HK-2 (cell line): ENCODE results near the gene BCAP31.
"Not testable (repeated sequence)": the region's sequence is repeated elsewhere in the genome, so short reads cannot be mapped to it uniquely, and the experiment has no call there.

ENCODE experiments used
- DNase-seq: peaks from one replicate; pipeline ENCODE4 v3.0.0-alpha.2; 2018; ENCODE audit not compliant: unreplicated experiment

The BCAP31 gene

DNA sequence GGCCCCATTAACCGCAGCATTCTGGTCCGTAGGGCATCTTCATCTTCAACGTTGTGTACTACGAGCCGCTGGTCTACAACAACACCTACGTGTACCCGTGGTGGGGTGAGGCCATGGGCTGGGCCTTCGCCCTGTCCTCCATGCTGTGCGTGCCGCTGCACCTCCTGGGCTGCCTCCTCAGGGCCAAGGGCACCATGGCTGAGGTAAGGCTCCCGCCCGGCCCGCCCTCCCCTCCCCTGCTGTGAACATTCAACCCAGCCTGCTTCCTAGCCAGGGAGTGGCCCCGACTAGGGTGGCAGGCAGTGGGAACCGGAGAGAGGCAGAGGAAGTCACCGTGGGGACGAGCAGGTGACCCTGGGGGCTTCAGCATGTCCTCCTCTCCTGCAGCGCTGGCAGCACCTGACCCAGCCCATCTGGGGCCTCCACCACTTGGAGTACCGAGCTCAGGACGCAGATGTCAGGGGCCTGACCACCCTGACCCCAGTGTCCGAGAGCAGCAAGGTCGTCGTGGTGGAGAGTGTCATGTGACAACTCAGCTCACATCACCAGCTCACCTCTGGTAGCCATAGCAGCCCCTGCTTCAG lies 29.4 kb downstream of the BCAP31 start:
- no peak for DNase-seq

GRCh38 chrX:153694256-153694655 lies 29.9 kb downstream of the BCAP31 start:
- DNase-seq = not testable (repeated sequence)

DNA sequence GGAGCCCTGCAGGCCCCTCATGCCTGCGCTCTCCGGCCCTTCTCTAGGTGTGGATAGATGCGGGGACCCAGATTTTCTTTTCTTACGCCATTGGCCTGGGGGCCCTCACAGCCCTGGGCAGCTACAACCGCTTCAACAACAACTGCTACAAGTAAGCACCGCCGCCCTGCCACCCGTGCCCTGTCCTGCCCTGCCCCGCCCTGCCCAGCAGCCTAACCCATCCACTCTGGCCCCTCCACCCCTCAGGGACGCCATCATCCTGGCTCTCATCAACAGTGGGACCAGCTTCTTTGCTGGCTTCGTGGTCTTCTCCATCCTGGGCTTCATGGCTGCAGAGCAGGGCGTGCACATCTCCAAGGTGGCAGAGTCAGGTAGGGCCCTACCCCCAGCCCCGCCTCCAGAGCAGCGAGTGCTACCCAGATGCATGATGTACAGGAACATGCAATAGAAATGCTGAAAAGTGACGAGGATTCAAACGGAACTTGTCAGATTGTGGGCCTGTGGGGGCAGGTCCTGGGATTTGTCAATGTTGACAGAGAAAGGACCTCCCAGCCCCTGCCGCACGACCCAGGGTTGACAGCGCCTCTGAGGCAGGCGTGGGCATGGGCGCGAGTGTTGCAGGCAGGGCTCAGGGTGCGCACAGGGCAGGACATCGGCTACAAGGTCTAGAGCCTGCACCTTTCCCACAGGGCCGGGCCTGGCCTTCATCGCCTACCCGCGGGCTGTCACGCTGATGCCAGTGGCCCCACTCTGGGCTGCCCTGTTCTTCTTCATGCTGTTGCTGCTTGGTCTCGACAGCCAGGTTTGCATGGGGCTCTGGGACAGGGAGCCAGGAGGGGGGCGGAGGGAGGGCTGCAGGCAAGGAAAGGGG lies 30.7 kb downstream of the BCAP31 start:
- no peak for DNase-seq

- no peak for DNase-seq
These were observed 31.5 kb downstream of the BCAP31 start for GRCh38 chrX:153692611-153693156.

DNA sequence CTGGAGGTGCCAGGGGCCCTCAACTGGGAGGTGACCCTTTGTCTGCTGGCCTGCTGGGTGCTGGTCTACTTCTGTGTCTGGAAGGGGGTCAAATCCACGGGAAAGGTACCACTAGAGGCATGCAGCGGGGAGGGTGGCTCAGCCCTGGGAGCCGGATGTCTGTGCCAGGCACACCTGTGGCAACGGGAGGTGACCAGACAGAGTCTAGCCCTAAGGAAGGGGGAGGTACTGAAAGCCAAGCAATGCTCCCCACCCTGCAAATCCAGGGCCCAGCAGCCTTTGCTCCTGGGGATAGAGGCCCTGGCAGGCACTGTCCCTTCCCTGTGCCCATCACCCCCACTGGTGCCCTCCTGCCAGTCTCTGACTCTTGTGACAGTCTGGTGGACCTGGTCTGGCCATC lies 32.2 kb downstream of the BCAP31 start:
- DNase-seq = no peak

- DNase-seq = not testable (repeated sequence)
These were observed 33.0 kb downstream of the BCAP31 start for GRCh38 chrX:153691032-153691827.

GRCh38 chrX:153690466-153690865 lies 33.7 kb downstream of the BCAP31 start:
- no peak for DNase-seq

DNA sequence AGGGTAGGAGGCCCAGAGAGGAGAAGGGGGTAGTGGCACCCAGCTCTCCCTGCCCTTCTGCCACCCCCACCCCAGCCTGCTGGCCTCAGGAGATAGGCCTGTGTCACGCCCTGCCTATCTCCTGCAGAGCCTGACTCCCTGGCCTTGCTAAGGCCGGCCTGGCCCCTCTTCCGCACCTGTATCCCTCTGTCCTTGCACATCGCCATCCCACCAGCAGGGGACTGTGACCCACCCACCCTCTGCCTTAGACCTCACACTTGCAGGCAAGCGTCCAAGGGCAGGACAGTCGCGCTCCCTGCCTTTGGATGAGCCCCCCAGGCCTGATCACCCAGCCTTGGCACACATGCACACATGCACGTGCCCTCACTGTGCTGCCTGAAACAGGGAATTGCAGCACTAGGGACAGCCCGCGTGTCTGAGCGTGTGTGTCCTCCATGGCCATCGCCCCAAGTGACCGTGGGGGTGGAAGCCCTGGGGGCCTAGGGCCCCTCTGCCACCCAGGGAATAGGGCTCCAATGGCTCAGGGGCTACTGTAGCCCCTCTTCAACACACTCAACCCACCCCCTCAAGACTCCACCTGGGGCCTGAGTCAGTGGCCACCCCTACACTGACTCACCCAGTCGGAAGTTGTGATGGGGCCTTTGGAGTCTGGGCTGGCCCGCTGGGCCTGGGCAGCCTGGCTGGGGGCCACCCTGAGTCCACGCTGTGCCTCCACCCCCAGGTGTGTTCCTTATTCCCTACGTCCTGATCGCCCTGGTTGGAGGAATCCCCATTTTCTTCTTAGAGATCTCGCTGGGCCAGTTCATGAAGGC lies 34.3 kb downstream of the BCAP31 start:
- DNase-seq = peak; percentile 60

GRCh38 chrX:153688911-153689590 lies 35.1 kb downstream of the BCAP31 start:
- peak; percentile 67 for DNase-seq

- DNase-seq = no peak
These were observed 35.7 kb downstream of the BCAP31 start for GRCh38 chrX:153688506-153688905.

DNA sequence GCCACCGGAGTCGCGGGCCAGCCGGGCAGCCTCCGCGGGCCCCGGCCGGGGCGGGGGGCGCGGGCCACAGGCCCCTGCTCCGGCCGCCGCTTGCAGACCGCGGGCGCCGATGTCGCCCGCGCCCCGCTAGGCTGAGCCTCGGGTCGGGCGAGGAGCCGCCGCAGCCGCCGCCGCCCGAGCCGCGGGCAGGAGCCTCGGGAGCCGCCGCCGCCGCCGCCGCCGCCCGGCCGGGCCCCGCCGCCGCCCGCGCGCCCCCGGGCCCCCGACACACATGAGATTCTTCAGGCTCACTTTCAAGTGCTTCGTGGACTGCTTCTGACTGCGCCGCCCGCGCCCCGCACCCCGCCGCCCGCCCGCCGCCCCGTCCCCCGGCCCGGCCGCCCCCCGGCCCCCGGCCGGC lies 36.1 kb downstream of the BCAP31 start:
- DNase-seq = no peak

- DNase-seq = peak; percentile 80
These were observed 36.8 kb downstream of the BCAP31 start, which contains the start of gene SLC6A8 for GRCh38 chrX:153687121-153688039. TSS of gene SLC6A8 (plus strand) at chrX:153687926. CDS start at chrX:153688575, 649 bp downstream.

DNA sequence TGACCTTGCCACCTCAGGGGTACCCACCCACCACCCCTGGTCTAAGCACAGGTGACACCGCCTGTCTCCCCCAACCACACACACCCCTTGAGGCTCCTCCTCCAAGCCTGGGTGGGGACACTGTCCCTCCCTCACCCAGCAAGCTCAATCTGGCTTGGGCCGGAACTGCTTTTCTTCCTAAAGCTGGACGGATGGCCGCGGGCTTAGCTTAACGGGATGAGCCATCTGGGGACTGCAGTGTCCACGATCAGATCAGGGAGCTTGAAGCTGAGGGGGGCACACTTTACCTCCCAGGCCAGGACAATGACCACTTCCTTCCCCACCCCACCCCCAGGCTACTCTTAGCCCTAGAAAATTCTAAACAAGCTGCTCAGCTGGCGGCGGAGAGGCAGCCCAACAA lies 37.5 kb downstream of the BCAP31 start:
- DNase-seq = no peak

DNA sequence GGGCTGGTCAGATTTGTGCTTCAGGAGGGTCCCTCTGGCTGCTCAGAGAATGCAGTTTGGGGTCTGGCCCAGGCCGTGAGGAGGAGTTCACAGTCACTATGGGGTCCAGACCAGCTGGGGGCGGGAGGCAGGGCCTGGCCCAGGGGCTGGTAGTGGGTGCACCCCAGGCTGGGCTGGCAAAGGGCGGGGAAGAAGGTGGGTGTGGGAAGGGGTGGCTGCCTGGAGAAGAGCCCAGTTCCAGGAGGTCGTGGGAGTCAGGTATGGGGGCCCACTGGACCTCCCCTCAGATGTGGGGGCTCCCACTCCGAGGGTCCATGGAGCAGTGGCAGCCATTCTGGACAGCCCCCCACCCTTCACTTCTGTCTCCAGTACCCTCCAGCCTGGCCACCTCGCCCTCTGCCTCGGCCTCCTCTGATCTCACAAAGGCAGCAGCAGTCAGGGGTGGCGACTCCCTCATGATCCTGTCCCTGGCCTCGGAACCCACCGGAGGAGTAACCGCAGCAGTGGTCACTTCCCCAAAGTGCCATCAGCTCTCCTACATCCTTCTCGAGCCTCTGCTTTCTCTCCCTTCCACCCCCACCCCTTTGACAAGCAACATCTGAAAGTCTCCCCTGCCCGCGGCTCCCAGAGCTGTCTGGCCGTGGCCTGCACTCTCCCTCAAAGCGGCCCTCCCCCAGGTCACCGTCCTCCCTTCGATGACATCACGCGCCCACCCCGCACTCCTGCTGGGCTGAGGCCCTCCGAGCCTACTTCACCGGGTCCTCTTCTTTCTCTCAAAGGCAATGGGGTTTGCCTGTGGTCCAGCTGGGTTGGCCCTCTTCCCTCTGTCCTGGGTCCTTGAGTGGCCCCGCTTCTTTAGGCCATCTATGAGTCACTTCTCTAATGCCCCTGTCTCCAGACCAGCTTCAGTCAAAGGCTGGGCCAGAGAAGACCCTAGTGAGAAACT lies 38.2 kb downstream of the BCAP31 start:
- no peak for DNase-seq

- no peak for DNase-seq
These were observed 39.0 kb downstream of the BCAP31 start for GRCh38 chrX:153685156-153685536.

DNA sequence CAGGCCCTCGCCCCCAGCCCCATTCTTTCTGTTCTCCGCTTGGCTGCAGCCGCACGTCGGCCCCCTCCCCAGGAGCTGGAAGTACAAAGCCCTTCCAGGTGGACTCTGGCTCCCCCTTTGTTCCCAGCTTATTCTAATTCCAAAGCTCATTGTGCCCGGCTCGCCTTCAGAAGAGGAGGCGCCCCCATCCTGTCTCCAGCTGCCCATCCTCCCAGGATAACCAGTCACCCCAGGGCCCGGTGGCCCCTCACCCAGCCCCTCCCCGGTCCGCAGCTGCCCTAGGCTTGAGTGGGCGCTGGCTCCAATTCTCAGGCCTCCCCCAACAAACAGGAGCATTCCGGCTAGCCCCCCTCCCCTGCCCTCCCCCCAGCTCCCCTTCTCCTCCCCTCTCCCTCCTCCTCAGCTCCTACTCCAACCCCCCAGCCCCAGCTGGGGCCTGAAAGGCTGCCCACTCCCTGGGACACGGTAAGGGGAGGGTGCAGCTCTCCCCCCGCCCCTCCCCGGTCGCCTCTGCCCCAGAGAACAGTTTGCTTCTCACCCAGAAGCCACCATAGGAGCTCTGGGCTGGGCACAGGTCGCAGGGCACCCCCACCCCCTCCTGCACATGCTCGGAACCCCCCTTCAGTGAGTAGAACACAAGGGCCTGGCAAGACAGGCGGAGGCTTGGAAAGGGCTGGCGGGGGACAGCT lies 39.6 kb downstream of the BCAP31 start:
- no peak for DNase-seq

- not testable (repeated sequence) for DNase-seq
These were observed 40.7 kb downstream of the BCAP31 start for GRCh38 chrX:153683486-153683885.

DNA sequence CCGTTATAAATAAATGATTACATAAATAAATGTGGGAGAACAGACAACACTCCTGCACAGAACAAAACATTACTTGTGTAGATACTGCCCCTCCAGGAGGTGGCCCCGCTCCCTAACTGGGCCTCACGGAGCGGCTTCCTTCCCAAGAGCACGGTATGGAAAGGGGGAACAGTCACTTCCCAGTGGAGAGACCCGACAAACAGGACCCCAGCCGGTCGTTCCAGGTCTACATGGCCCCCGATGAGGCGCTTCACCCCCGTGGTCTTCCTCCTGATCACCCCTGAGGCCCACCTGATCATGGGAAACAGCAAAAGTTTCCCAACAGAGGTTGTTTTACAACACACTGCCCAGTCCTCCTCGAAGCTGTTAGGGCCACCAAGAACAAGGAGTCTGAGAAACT lies 43.0 kb downstream of the BCAP31 start:
- DNase-seq = no peak
